Nucleus accumbens (tissue), 56 donors: ENCODE data around the gene GRM4.

Source experiments
- DNase-seq, 56 donors: peaks; one replicate each; lab custom pipeline; 2025; lab: John Stamatoyannopoulos, UW

Gene GRM4

DNA sequence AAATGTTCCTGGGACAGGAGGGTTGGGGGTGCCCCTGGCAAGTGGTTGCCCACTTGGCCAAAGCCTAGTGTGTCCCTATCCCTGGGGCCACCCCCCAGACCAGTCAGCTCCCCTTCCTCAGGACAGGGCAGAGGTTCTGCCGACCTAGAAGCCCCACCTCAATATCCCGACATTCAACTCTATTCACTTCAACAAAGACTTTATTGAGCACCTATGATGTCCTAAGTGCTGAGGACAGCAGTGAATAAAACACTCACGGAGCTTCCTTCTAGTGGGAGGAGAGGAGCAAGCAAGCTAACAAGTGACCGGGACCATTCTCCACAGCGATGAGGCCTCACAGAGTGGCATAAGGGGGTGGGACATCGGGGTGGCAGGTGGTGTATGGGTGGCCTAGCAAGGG, 52.7 kb downstream of the GRM4 start:
- DNase-seq: no peak

DNA sequence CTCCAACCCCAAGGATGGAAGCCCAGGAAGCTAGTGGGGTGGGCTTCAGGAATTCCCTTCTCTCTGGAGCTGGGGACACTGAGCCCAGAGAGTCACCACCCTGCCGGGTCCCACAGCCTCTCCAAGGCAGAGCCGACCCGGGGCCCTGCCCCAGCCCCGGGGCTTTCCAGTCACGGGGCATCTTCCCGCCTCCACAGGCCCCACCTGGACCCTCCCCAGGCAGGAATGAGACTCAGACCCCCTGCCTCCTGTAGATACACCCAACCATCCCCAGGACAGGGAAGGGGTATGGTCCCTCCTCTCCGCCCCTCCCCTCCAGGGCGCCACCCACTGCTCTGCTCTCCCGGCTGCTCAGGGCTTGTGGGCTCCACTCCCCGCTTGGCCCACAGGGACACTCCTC, 53.3 kb downstream of the GRM4 start:
- no peak for DNase-seq

DNA sequence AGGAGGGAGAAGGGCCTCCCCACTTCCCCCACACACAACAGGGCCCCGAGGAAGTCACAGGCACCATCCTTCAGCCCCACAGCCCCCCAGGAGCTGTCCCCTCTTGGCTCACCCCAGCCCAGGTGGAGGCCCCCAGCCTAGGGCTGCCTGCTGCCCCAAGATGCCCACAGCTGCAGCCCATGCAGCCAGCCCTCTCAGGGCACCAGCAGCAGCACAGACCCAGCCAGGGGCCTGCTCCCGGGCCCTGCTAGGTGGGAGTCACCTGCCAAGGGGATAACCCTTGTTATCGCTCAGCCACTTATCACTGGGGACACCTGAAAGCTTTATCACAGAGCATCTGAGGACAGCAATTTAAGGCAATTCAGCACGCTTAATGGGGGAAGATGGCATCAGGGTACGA, 55.0 kb downstream of the GRM4 start:
- DNase-seq: no peak

DNA sequence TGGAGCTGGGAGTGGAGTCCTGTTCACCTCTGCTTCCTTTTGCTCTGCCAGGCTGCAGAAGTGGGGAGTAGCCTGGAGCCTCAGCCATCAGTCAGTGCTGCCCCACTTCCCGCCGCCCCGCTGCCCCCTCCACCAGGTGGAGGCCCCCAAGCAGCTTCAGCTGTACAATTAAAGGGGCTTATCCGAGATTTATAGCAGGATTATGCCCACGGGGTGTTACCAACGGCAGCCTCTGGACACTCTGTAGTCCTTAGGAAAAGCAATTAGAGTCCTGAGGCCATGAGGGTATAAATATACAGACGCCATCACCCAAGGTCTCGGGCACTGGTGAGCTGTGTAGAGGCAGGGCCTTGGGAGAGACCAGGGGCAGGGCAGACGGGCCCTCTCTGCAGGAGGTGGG, 55.4 kb downstream of the GRM4 start:
- no peak for DNase-seq

DNA sequence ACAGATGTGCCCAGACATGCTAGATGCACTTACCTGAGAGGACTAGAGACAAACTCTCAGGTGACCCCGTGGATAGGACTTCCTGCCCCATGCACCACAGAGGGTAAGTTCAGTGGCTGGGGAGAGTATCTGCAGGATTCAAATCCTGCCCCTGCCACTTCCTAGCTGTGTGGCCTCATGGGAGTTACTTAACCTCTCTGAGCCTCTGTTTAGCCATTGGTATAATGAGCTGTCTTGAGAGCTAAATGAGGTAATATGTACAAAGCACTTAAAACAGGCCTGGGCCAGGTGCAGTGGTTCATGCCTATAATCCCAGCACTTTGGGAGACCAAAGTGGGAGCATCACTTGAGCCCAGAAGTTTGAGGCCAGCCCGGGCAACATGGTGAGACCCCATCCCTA, 59.3 kb downstream of the GRM4 start:
- DNase-seq: no peak

DNA sequence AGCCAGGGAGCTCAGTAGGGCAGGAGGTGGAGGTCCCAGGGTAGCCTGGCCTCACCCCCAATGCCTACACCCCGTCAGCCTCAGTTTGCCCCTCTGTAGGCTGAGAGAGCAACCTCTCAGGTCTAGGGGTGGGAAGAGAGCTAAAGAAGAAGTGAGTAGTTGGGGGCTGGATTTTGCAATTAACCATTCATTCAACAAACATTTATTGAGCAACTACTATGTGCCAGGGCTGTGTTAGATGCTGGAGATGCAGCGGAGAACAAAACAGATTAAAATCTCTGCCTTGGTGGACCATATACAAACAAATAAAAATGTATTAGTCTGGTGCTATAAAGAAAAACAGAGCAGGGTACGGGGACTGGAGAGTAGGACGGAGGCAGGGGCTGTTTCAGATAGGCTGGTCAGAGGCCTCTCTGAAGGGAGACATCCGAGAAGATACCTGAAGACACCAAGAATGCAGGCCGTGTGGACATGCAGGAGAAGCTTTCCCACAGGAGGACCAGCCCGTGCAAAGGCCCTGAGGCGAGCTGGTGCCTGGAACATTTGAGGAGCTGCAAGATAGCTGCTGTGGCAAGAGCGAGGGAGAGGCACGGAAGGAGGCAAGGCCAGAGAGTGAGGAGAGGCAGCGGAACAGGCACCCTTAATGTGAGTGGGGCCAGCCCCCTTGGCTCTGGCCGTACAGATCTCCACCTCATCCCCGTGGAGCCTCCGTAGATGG, 60.3 kb downstream of the GRM4 start:
- no peak for DNase-seq

DNA sequence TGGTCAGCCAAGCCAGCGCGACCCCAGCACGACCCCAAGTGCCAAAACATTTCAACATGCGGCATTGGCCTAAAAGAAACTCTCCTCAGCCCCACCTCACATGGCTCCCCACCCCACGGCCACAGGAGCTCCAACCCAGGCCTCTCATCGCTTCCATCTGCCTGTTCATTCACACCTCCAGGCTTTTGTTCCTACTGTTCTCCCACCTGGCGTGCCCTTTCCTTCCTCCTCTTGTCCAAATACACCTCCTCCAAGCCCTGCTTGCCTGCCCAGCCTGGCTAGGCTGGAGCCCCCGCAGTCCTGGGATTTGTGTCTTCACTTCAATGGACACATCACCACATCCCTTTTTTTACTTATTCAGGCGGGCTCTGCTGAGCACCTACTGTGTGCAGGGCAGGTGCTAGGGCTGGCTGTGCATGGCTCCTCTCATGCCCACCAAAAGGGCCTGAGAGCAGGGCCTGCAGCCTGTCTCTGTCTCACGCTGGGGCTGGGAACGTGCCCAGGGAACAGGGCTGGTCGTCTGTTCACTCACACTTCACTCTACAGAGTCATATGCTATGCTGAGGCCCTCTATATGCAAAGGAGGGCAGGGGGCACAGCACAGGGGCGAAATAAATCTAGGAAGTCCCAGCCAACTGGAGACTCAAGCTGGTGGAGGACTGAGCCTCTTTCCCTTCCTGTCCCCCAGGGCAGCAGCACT, 61.1 kb downstream of the GRM4 start:
- DNase-seq: no peak

DNA sequence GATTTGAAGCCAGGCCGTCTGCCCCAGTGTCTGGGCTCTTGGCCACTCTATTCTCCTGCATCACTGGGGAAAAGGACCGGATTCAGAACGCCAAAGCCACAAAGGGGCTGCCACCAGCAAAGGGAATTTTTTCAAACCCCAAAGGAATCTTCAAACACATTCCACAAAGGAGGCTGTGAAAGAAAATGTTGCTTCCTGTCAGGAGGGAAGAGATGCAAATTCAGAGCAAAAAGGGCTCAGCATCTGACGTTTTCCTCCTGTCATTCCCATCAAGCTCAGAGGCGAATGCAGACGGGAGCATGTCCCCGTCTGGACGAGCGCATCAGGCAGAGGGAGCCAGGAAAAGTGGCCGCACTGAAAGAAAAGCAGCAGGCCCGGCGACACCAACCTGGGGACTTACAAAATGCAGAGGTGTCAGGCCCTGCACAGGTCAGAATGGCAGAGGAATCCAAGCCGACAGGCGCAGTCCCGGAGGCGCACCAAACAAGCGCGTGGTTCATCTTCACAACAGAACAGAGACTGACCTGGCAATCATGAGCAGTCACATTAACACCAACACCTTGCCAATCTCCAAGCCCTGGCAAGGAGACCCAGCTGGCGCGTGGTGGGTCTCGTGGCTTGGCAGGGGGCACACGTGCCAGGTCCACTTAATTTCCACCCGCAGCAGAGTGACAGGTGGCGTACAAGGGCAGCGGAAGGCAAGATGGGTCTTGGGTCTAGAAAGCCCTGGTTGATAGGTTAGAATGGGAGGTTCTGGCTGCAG, 62.8 kb downstream of the GRM4 start:
- no peak for DNase-seq

DNA sequence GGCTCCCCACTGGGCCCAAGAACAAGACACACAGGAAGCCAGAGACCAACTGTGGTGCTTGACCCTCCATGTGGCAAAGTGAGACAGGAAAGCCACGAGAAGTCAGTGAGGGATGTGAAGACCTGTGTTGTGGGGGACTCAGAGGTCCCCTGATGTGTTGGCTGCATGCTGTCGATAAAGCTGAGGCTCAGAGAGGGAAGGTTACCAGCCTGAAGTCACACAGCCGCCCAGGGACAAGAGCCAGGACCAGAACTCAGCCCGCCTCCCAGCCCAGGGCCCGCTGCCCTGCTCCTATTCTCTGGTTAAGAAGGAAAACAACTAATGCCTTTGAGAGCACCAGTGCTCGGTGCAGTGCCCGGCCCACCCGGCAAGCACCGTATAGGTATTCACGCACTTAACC, 63.5 kb downstream of the GRM4 start:
- DNase-seq: no peak

DNA sequence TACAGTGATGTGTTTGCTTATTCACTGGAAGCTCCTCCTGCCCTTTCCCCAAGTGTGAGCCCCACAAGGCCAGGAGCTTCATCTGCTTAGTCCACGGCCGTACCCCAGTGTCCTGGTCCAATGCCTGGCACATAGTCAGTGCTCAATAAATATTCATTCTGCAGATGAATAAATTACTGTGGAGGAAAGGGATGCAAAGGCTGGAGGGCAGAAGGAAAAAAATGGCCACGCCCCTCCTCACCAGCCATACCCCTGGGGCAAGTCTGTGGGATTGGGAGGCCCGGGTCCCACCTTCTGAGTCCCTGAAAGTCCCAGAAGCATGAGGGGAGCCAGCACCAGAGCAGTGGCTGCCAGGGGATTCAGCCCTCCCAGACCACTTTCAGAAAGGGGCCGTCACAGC, 65.5 kb downstream of the GRM4 start:
- DNase-seq: no peak

DNA sequence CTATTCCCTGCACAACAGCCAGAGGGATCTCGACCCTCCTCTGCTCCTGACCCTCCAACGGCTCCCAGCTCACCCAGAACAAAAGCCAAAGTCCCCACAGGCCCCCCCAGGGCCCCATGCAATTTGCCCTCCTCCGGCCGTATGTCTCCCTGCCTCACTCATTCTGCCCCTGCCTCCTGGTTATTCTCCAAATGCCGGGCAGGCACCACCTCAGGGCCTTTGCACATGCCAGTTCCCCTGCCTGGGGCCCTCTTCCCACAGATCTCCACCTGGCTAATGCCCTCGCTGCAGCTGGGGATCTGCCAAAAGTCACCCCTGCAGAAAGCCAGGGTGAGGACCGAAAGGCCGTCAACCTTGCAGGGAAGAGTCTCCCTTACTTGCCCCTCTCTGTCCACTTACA, 66.0 kb downstream of the GRM4 start:
- no peak for DNase-seq

DNA sequence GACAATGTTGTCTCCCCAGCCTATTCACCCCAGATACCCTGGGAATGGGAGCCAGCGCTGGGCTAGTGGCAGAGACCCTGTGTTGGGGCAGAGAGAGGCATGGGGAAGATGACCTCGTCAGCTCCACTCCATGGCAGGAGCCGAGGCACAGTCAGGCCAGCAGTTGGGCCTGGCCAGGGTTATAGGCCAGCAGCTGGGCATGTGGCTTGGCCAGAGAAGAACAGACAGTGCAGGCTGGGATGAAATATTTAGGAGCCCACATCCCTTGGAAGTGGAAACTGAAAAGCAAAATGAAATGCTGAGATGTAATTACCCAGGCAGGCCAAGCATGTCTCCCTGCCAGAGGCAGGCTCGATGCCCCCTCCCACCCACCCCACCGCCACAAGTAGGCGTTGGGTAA, 70.0 kb downstream of the GRM4 start:
- no peak for DNase-seq

DNA sequence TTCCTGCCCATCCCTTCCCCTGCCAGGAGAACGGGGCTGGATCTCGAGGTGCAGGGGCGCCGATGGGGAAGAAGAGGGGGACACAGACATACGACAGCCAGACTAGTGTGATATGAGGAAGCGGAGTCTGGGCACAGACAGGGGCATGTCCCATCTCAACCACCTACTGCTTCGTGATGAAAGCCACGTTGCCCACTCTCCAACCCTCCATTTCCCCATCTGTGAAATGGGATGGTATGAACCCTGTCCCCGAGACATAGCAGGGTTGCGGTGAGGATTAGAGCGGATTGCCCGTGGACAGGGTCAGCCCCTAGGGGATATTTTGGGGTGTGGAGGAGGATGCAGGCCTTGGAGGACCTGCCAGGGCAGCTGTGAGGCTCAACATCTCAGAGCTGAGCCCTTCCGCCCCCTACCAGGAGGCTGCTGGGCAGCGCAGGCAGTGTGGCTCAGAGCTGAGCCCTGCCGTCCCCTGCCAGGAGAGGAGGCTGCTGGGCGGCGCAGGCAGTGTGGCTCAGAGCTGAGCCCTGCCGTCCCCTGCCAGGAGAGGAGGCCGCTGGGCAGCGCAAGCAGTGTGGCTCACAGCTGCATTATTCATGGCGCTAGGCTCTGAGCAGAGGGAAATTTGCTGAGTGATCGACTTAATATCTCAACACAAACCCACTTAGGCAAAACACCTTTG, 71.7 kb downstream of the GRM4 start:
- DNase-seq: no peak

DNA sequence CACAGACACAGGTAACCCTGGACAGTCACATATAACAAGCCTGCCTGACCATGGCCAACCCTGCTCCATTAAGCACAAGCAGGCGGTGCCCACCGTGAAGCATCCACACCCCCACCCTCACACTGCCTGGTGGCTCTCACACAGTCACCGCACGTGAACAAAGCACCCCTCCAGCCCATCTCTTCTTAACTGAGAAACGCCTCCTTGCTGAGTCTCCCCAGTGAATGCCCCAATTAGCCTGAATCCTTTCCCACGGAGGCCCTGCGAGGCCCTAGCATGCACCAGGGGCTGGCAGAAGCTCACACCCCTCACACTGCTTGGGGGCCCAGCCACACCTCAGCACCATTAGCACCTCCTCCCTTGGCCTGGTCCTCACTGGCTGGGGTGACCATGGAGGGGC, 72.3 kb downstream of the GRM4 start:
- no peak for DNase-seq

DNA sequence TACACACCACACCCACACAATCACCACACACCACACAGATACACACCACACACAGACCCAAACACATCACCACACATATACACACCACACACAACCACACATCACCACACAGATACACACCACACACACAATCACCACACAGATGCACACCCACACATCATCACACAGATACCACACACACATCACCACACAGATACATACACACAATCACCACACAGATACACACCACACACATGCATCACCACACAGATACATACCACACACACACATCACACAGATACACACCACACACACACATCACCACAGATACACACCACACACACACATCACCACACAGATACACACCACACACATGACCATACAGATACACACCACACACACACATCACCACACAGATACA, 73.2 kb downstream of the GRM4 start:
- no peak for DNase-seq

DNA sequence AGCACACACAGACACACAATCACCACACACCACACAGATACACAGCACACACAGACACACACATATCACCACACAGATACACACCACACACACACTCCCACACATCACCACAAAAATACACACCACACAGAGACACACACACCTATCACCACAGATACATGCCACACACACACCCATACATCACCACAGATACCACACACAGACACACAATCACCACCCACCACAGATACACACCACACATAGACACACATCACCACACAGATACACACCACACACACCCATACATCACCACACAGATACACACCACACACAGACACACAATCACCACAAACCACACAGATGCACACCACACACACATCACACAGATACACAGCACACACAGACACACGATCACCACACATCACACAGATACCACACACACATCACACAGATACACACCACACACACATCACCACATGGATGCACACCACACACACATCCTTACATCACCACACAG, 74.0 kb downstream of the GRM4 start:
- no peak for DNase-seq

DNA sequence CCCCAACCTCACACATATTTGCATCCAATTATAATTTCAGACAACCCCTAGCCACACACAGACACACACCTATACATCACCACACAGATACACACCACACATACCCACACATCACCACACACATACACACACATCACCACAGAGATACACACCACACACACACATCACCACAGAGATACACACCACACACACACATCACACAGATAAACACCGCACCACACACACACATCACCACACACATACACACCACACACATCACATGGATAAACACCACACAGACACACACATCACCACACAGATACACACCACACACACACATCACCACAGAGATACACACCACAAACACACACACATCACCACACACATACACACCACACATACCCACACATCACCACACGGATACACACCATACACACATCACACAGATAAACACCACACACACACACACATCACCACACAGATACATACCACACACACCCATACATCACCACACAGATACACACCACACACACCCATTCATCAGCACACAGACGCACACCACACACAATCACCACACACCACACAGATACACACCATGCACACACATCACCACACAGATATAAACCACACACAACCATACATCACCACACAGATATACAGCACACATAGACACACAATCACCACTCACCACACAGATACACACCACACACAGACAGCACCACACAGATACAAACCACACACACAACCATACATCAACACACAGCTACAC, 74.6 kb downstream of the GRM4 start:
- DNase-seq: no peak

DNA sequence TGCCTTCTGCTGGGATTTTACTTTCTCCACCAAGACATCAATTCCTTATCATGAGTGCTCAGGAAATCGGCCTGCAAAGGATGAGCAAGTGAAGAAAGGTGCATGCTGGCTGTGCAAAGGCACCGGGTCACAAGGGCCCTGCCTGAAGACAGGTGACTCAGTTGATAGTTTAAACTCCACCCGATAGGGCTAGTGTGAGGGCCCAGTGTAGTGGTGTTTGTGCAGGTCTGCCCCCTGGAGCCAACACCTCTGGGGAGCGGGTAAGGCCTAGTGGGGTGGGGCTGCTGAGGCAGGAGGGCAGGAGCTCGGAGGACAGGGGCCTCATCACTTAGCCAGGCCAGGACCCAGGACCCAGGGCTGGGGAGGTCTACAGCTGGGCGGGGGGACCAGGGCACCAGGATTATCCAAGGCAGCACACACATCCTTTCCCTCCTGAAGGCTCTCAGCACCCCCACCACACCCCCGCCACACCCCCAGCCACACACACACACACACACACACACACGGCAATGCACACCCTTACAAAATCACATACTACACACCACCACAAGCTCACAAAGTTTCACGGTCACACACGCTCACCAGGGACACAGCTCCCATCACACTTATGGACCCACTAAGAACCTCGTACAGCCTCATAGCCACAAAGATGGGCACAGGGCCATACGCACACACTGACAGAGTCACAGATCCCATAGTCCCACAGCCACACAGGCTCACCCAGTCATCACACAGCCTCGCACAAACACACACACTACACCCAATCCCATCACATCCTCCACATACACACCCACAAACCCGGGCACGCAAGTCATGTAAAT, 75.4 kb downstream of the GRM4 start:
- DNase-seq: no peak

DNA sequence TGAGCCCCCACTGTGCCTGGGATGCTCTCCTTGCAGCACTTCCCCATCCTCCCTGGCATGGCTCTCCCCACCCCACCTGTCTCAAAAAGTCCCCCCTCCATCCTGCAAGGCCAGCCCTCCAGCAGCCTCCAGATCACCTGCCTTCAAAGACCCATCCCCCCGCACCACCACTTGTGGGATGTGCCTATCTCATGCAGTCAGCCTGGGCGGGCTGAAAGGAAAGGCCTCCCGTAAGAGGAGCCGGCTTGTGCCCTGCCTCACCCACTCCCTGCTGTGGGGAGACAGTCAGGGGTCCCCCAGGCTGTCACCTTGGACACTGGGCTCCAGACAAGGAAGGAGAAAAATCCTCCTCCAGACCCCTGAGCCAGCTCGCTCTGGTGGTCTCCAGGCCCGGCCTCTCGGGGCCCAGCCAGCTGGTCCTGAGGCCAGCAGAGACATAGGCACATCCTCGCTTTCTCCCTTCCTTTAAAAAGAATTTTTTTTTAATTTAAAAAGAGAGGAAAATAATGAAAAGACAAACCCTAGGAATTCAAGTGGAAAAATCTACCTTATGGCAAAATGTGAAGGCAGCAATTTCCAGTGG, 77.3 kb downstream of the GRM4 start:
- no peak for DNase-seq
